ENCODE measurements around the gene RAB36. TPM values are rescaled to one million over a fixed set of nuclear protein-coding genes. Genes with fewer than 3 reads are reported as not detected.

RAB36 gene
- total and polyA plus RNA-seq, 9 of the 15 experiments (the other 6 are each of a cell fraction or from before 2014, with no cell fraction given) = 0.04 to 0.50 (median 0.08) TPM; not detected in 3

DNA sequence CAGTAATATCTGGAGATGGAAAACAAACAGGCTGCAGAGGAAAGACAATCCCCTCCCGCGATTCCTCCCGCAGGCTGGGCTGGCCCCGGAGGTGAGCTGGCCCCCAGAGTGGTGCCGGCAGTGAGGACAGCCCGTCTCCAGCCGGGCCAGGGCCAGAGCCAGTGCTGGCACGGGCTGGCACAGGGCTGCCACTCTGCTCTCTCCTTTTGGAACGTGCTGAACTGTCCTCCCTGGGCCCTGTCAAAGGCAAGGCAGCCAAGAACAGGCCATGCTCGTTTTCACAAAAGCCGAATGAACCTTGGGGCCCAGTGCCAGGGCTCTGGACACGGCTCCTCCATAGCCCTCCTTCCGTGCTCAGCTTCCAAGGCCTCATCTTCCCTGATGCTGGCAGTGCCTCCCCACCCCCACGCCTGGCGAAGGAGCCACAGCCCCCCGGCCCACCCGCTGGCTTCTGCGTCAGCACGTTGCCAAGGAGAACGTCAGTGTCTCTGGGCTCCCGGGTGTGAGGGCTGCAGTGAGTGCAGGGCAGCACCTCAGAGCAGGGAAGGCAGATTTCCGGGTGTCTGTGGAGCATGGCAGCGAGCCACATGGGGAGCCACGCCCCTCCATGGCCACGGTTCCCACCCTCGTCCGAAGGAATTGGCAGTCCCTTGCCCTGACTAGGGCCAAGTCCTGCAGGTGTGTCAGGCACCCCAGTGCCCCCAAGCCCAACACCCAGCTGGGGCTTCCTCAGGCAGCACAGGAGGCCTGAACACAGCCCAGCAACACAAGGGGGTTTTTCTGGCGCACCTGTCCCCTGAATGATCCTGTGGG lies 46.4 kb upstream of the RAB36 start (continued):
- TF ChIP-seq KDM4B (IDR thresholded peaks at IDR 0.05; ENCODE audit: borderline replicate concordance in 2 of 2, low read depth in 1 of 2) (0 out of 4 replicates have a peak, but pooled peaks of 1 of the 2 experiments have one; percentile 24), GATA2 (CRISPR knock-in tag; IDR thresholded peaks at IDR 0.05) (no peak), ARHGAP35 (IDR thresholded peaks at IDR 0.05; ENCODE audit: partially characterized antibody) (peak; percentile 37), GTF2F1 (IDR thresholded peaks at IDR 0.05; ENCODE audit: low read depth, low read length) (0 out of 2 replicates have a peak, but pooled peaks have one; percentile 2), ZNF184 (CRISPR knock-in tag; IDR thresholded peaks at IDR 0.05) (0 out of 2 replicates have a peak, but pooled peaks have one; percentile 0), RB1 (IDR thresholded peaks at IDR 0.05; ENCODE audit: low read depth) (0 out of 2 replicates have a peak, but pooled peaks have one; percentile 16), PRMT5 (CRISPR knock-in tag; IDR thresholded peaks at IDR 0.05) (peak; percentile 61; the same call in 1 of the 2 replicates), RBM39 (optimal IDR thresholded peaks at IDR 0.05; ENCODE audit: low read depth, low read length) (no peak), ATF1 (CRISPR knock-in tag; IDR thresholded peaks at IDR 0.05) (peak; percentile 54), ATF1 (tag; IDR thresholded peaks at IDR 0.05) (no peak), SPI1 (IDR thresholded peaks at IDR 0.05; ENCODE audit: borderline replicate concordance, low read depth, low read length) (0 out of 2 replicates have a peak, but pooled peaks have one; percentile 3), MCM3 (IDR thresholded peaks at IDR 0.05) (peak; percentile 8)
- TF ChIP-seq, protein P1, sequence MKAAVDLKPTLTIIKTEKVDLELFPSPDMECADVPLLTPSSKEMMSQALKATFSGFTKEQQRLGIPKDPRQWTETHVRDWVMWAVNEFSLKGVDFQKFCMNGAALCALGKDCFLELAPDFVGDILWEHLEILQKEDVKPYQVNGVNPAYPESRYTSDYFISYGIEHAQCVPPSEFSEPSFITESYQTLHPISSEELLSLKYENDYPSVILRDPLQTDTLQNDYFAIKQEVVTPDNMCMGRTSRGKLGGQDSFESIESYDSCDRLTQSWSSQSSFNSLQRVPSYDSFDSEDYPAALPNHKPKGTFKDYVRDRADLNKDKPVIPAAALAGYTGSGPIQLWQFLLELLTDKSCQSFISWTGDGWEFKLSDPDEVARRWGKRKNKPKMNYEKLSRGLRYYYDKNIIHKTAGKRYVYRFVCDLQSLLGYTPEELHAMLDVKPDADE (conservative IDR thresholded peaks at IDR 0.05; ENCODE audit: control insufficient read depth, low read depth, low read length) = peak; percentile 27; the same call in 1 of the 2 replicates
- TF ChIP-seq, protein P2, sequence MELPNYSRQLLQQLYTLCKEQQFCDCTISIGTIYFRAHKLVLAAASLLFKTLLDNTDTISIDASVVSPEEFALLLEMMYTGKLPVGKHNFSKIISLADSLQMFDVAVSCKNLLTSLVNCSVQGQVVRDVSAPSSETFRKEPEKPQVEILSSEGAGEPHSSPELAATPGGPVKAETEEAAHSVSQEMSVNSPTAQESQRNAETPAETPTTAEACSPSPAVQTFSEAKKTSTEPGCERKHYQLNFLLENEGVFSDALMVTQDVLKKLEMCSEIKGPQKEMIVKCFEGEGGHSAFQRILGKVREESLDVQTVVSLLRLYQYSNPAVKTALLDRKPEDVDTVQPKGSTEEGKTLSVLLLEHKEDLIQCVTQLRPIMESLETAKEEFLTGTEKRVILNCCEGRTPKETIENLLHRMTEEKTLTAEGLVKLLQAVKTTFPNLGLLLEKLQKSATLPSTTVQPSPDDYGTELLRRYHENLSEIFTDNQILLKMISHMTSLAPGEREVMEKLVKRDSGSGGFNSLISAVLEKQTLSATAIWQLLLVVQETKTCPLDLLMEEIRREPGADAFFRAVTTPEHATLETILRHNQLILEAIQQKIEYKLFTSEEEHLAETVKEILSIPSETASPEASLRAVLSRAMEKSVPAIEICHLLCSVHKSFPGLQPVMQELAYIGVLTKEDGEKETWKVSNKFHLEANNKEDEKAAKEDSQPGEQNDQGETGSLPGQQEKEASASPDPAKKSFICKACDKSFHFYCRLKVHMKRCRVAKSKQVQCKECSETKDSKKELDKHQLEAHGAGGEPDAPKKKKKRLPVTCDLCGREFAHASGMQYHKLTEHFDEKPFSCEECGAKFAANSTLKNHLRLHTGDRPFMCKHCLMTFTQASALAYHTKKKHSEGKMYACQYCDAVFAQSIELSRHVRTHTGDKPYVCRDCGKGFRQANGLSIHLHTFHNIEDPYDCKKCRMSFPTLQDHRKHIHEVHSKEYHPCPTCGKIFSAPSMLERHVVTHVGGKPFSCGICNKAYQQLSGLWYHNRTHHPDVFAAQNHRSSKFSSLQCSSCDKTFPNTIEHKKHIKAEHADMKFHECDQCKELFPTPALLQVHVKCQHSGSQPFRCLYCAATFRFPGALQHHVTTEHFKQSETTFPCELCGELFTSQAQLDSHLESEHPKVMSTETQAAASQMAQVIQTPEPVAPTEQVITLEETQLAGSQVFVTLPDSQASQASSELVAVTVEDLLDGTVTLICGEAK (IDR thresholded peaks at IDR 0.05) = no peak
- TF ChIP-seq, protein P2 (CRISPR knock-in tag; IDR thresholded peaks at IDR 0.05) = 0 out of 2 replicates have a peak, but pooled peaks have one; percentile 8
- TF ChIP-seq, protein P3, sequence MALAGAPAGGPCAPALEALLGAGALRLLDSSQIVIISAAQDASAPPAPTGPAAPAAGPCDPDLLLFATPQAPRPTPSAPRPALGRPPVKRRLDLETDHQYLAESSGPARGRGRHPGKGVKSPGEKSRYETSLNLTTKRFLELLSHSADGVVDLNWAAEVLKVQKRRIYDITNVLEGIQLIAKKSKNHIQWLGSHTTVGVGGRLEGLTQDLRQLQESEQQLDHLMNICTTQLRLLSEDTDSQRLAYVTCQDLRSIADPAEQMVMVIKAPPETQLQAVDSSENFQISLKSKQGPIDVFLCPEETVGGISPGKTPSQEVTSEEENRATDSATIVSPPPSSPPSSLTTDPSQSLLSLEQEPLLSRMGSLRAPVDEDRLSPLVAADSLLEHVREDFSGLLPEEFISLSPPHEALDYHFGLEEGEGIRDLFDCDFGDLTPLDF (CRISPR knock-in tag; IDR thresholded peaks at IDR 0.05) = 0 out of 2 replicates have a peak, but pooled peaks have one; percentile 30

Measured in K562 (cell line).